NCI-H2171 treated with DMSO at 0.1 percent for 48 hours (cell line): ENCODE data around the gene MPHOSPH10.
"Not testable (repeated sequence)": the region's sequence is repeated elsewhere in the genome, so short reads cannot be mapped to it uniquely, and the experiment has no call there.

Source experiments
- DNase-seq: peaks from one replicate; lab custom pipeline; 2025; lab: John Stamatoyannopoulos, UW

MPHOSPH10 gene

GRCh38 chr2:71178836-71179235 is 48.4 kb downstream of the MPHOSPH10 start:
- DNase-seq = not testable (repeated sequence)

- DNase-seq = no peak
These were observed 50.9 kb downstream of the MPHOSPH10 start for GRCh38 chr2:71181316-71181715.

GRCh38 chr2:71183306-71184115 is 53.1 kb downstream of the MPHOSPH10 start:
- not testable (repeated sequence) for DNase-seq

GRCh38 chr2:71186973-71187372 is 56.5 kb downstream of the MPHOSPH10 start:
- no peak for DNase-seq

GRCh38 chr2:71187589-71187988 is 57.2 kb downstream of the MPHOSPH10 start:
- DNase-seq = no peak

GRCh38 chr2:71190656-71191569 is 60.5 kb downstream of the MPHOSPH10 start:
- DNase-seq = peak; percentile 43

GRCh38 chr2:71191570-71191943 is 61.1 kb downstream of the MPHOSPH10 start:
- no peak for DNase-seq
